ENCODE measurements around the gene MIF4GD.

Gene MIF4GD

DNA sequence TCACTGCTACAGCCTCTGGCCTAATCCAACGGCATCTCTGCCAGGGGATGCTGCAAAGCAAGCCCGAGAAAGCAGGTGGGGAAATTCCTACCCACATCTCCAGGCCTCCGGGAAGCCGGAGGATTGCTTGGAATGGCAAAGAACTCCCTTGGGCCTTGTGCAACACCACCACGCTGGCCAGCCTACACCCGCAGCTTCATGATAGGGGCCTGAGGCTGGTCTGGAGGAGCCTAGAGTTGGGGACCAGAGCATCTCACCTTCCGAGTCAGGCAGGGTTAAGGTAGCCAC is 29.9 kb downstream of the MIF4GD start:
- peaks cover 95% of the 10 kb centered on the region for H3K36me3 ChIP-seq (ENCODE audit: control insufficient read depth, insufficient read depth, low read length)
- peaks cover 3% of the 10 kb centered on the region; the same call in 1 of the 2 replicates for H3K4me1 ChIP-seq (ENCODE audit: control insufficient read depth, insufficient read depth, low read length)
- no peaks in the 10 kb centered on the region for H3K9me3 ChIP-seq (ENCODE audit: control insufficient read depth, insufficient read depth, low read depth, low read length)
- H3K4me3 ChIP-seq (ENCODE audit: low read depth, low read length) = no peak overlapping the region
- H3K27me3 ChIP-seq (ENCODE audit: control insufficient read depth, insufficient read depth, low read length) = no peaks in the 10 kb centered on the region
- H3K27ac ChIP-seq (ENCODE audit: low read depth, low read length) = no peak overlapping the region
- no peak overlapping the region for H3K9ac ChIP-seq (ENCODE audit: low read length)

DNA sequence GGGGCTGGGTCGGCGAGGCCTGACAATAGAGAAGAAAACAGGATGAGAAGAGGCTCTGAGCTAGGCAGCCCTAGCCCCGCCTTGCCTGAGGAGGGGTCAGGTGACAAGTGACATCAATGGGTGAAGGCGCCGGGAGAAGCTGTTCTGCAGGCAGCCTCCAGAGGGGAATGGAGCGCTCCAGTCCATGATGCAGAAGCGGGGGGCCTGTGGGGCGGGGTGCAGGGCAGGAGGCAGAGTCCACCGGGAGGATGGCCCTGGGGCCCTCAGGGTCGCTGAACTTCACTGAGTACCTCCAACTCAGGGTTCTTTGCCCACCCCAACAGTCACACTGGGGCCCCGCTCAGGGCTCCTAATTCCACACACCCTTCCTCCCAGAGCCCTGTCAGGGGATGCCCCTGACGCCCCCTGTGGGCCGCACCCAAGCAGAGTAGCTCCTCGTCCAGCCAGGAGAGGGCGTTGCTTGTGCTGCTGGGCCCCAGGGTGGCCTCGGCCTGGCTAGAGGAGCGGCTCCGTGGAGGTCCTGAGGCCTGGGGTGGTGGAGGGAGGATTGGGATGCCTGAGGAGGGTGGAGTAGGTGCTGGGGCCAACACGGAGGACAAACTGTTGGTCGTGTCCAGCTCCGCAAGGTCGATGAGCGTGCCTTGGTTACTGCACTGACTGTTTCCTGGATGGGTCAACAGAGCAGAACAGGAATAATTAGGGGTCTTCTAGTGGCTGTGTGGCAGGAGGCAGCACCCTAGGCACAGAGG is 30.5 kb downstream of the MIF4GD start:
- H3K36me3 ChIP-seq (ENCODE audit: control insufficient read depth, insufficient read depth, low read length) = peaks cover 95% of the 10 kb centered on the region

DNA sequence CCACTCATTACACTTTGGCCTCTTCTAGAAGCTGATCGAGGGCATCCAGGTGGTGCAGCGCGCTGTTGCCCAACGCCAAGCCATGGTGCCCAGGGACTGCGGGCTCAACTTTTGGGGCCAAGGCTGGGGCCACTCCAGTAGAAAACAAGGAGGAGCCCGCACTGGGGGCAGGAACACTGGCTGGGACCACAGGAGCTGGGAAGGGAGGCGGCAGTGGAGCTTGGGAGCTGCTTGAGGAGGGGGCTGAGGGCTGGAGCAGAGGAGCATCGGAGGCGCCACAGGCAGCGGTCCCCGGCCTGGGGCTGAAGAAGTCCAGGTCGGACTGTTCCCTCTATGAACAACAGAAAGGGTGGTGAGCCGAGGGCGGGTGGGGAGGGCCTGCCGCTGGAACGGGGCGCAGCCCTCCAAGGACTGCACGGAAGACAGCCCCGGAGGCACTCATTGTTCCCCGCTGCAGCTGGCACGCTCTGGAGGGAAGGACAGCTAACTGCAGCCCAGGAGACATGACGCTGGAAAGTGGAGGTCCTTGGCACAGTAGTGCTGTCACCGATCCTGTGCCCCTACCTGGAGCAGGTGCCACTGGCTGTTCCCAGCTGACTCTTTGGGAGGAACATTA is 31.1 kb downstream of the MIF4GD start:
- Histone ChIP-seq H3K9me3 (ENCODE audit: control insufficient read depth, insufficient read depth, low read depth, low read length) (no peaks in the 10 kb centered on the region), H3K27ac (ENCODE audit: low read depth, low read length) (no peak overlapping the region), H3K4me3 (ENCODE audit: low read depth, low read length) (no peak overlapping the region), H3K27me3 (ENCODE audit: control insufficient read depth, insufficient read depth, low read length) (no peaks in the 10 kb centered on the region), H3K36me3 (ENCODE audit: control insufficient read depth, insufficient read depth, low read length) (peaks cover 95% of the 10 kb centered on the region), H3K4me1 (ENCODE audit: control insufficient read depth, insufficient read depth, low read length) (peaks cover 3% of the 10 kb centered on the region; the same call in 1 of the 2 replicates), H3K9ac (ENCODE audit: low read length) (no peak overlapping the region)

More for the DNA sequence above, 30.5 kb downstream of the MIF4GD start:
- peaks cover 3% of the 10 kb centered on the region; the same call in 1 of the 2 replicates for H3K4me1 ChIP-seq (ENCODE audit: control insufficient read depth, insufficient read depth, low read length)
- H3K9me3 ChIP-seq (ENCODE audit: control insufficient read depth, insufficient read depth, low read depth, low read length) = no peaks in the 10 kb centered on the region
- no peak overlapping the region for H3K9ac ChIP-seq (ENCODE audit: low read length)
- H3K27ac ChIP-seq (ENCODE audit: low read depth, low read length) = no peak overlapping the region
- H3K27me3 ChIP-seq (ENCODE audit: control insufficient read depth, insufficient read depth, low read length) = no peaks in the 10 kb centered on the region
- no peak overlapping the region for H3K4me3 ChIP-seq (ENCODE audit: low read depth, low read length)

DNA sequence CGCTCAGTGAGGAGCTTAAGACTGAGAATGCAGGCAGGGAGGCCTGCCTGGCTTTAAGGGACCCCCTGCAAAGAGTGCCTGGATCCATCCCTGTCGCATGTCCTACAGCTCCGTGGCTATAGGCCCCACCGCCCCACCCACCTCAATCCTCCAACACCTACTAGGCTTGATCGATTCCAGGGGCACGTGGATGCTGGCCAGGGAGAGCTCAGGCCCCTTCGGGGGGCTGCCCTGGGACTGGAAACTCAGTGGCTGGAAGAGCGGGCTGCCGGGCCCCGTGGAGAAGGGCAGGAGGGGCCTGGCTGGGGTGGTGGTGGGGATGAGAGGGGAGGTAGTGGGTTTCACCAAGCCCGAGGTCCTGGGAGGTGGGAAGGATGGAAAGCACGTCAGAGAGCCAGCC is 31.8 kb downstream of the MIF4GD start:
- Histone ChIP-seq H3K9ac (ENCODE audit: low read length) (no peak overlapping the region), H3K27ac (ENCODE audit: low read depth, low read length) (no peak overlapping the region), H3K9me3 (ENCODE audit: control insufficient read depth, insufficient read depth, low read depth, low read length) (no peaks in the 10 kb centered on the region), H3K27me3 (ENCODE audit: control insufficient read depth, insufficient read depth, low read length) (no peaks in the 10 kb centered on the region), H3K36me3 (ENCODE audit: control insufficient read depth, insufficient read depth, low read length) (peaks cover 95% of the 10 kb centered on the region), H3K4me3 (ENCODE audit: low read depth, low read length) (no peak overlapping the region), H3K4me1 (ENCODE audit: control insufficient read depth, insufficient read depth, low read length) (peaks cover 3% of the 10 kb centered on the region; the same call in 1 of the 2 replicates)

DNA sequence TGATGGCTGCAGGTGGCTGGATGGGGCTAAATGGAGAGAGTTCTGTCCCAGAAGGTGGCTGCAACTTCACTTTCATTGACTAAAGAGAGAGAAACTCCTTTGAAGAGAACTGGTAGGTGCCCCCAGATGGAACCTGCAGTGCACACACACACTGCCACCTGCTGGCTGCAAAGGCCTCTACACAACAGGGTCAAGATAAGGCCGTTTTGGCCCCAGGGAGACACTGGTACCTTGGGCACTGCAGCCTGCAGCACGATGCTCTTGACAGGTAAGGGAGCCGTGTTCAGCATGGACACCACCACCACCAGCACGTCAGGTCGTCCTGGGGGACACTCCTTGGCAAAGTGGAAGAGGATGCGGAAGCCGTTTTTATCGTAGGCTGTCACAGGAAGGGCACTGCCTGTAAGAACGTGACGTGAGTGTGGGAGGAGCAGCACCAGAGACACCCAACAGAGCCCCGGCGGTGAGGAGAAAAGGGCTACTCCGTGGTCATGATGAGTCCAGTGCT is 32.3 kb downstream of the MIF4GD start:
- peaks cover 92% of the 10 kb centered on the region for H3K36me3 ChIP-seq (ENCODE audit: control insufficient read depth, insufficient read depth, low read length)
- H3K4me1 ChIP-seq (ENCODE audit: control insufficient read depth, insufficient read depth, low read length) = peaks cover 3% of the 10 kb centered on the region; the same call in 1 of the 2 replicates
- H3K27ac ChIP-seq (ENCODE audit: low read depth, low read length) = no peak overlapping the region
- no peak overlapping the region for H3K4me3 ChIP-seq (ENCODE audit: low read depth, low read length)
- H3K9ac ChIP-seq (ENCODE audit: low read length) = no peak overlapping the region
- H3K9me3 ChIP-seq (ENCODE audit: control insufficient read depth, insufficient read depth, low read depth, low read length) = no peaks in the 10 kb centered on the region
- H3K27me3 ChIP-seq (ENCODE audit: control insufficient read depth, insufficient read depth, low read length) = no peaks in the 10 kb centered on the region

DNA sequence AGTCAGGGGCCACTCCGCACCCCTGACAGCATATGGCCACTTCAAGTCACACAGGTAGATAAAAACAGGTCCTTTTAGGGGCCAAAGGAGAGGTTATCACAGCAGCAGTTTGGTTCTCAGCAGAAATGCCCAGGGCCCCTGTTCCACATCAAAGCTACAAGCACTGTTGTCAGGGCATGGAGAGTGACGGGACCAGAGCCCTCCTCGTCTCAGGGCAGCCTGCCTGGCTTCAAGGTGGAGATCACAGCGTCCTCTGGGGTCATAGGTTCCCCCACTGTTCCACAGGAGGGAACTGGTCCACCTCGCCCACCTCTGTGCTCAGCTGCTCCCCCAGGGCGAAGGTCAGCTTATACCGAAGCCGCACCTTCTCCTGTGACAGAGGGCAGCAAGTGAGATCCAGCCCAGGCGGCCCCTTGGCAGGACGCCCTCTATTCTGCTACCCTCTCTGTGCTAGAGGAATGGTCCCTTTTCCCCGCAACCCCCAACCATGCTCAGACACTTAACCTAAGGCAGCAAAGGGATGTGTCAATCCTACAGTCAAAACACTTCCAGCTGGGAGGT is 32.9 kb downstream of the MIF4GD start:
- peaks cover 88% of the 10 kb centered on the region for H3K36me3 ChIP-seq (ENCODE audit: control insufficient read depth, insufficient read depth, low read length)
- peaks cover 3% of the 10 kb centered on the region; the same call in 1 of the 2 replicates for H3K4me1 ChIP-seq (ENCODE audit: control insufficient read depth, insufficient read depth, low read length)
- no peak overlapping the region for H3K4me3 ChIP-seq (ENCODE audit: low read depth, low read length)
- H3K9me3 ChIP-seq (ENCODE audit: control insufficient read depth, insufficient read depth, low read depth, low read length) = no peaks in the 10 kb centered on the region
- H3K27me3 ChIP-seq (ENCODE audit: control insufficient read depth, insufficient read depth, low read length) = no peaks in the 10 kb centered on the region
- no peak overlapping the region for H3K27ac ChIP-seq (ENCODE audit: low read depth, low read length)
- H3K9ac ChIP-seq (ENCODE audit: low read length) = no peak overlapping the region

DNA sequence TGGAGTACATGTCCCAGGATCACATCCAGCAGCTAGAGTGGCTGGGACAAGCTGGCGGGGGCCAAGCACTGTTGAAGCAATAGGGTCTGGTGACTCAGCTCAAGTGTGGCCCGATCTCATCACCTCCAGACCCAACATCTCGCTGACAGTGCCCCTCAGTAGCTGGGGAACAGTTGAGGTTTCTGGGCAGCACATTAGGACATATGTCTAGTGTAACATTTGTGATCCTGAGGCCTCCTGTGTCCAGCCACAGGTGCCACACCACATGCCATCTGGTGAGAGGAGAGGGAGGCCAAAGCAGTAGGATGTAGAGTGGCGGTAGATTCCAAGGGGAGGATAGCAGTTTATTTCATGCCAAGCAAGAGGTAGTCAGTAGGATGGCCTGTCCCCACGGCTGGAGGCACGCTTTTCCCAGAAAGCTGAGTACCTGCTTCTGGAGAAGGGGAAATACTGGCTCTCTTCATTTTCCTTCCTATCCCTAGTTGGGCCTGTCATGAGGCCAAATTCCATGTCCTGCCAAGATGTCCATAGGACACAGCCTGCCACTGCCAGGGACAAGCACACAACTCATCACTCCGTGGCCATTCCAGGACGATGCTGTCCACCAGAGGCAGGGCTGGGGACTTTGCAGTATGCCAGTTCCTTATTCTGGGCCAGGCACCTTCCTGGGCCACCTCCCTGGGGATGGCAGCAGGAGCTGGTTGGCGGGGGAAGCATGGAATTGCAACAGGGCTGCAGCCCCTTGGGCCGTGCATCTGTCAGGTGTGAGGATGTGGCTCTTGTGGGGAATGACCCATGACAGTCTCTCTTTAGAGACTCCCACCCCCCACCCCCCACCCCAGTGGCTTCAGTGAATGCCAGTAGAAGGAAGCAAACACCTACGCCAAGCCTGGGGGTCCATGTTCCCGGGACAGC is 33.7 kb downstream of the MIF4GD start:
- Histone ChIP-seq H3K9ac (ENCODE audit: low read length) (no peak overlapping the region), H3K4me3 (ENCODE audit: low read depth, low read length) (no peak overlapping the region), H3K4me1 (ENCODE audit: control insufficient read depth, insufficient read depth, low read length) (peaks cover 3% of the 10 kb centered on the region; the same call in 1 of the 2 replicates), H3K36me3 (ENCODE audit: control insufficient read depth, insufficient read depth, low read length) (peaks cover 88% of the 10 kb centered on the region), H3K27ac (ENCODE audit: low read depth, low read length) (no peak overlapping the region), H3K27me3 (ENCODE audit: control insufficient read depth, insufficient read depth, low read length) (no peaks in the 10 kb centered on the region), H3K9me3 (ENCODE audit: control insufficient read depth, insufficient read depth, low read depth, low read length) (no peaks in the 10 kb centered on the region)

DNA sequence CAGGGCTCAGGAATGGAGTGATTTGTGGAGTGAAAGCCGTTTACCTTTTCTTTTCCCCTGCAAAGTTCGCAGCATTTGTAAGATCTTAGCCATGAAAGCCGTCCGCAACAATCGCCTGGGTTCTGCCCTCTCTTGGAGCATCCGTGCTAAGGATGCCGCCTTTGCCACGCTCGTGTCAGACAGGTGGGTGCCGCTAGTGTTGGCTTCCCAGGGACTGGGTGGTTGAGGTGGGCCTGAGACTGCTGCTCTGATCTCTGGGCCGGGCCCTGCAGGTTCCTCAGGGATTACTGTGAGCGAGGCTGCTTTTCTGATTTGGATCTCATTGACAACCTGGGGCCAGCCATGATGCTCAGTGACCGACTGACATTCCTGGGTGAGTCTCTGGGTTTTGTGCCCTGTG is 38.2 kb downstream of the MIF4GD start:
- Histone ChIP-seq H3K27ac (ENCODE audit: low read depth, low read length) (no peak overlapping the region), H3K9me3 (ENCODE audit: control insufficient read depth, insufficient read depth, low read depth, low read length) (no peaks in the 10 kb centered on the region), H3K9ac (ENCODE audit: low read length) (no peak overlapping the region), H3K36me3 (ENCODE audit: control insufficient read depth, insufficient read depth, low read length) (peaks cover 88% of the 10 kb centered on the region), H3K4me1 (ENCODE audit: control insufficient read depth, insufficient read depth, low read length) (no peaks in the 10 kb centered on the region), H3K4me3 (ENCODE audit: low read depth, low read length) (no peak overlapping the region), H3K27me3 (ENCODE audit: control insufficient read depth, insufficient read depth, low read length) (no peaks in the 10 kb centered on the region)

DNA sequence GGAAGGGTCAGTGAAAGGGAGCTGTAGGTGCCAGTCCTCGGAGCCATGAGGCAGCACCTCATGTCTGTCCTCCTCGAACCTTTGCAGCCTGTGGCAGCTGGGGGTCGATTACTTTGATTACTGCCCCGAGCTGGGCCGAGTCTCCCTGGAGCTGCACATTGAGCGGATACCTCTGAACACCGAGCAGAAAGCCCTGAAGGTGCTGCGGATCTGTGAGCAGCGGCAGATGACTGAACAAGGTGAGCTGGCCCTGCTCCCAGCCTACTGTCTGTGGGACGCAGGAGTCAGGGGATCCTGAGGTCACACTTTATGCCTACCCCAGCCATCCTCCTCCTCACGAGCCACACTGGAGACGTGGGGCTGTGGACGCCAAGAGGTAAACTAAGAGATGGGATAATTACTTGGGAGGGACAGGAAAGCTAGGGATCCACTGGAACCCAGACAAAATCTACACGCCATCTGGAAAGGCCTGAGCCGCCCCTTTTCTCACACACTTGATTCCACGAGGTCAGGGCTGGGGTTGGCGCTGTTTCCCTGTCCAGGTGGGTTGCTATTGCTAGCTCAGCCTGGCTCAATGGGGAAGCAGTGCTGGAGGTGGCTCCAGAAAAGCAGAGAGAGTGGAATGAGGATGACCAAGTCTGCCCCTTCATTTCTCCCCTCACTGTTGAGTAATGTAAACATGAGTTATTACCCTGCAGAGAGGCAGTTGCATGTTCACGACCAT is 39.1 kb downstream of the MIF4GD start:
- H3K4me1 ChIP-seq (ENCODE audit: control insufficient read depth, insufficient read depth, low read length) = no peaks in the 10 kb centered on the region
- no peaks in the 10 kb centered on the region for H3K27me3 ChIP-seq (ENCODE audit: control insufficient read depth, insufficient read depth, low read length)
- peaks cover 85% of the 10 kb centered on the region for H3K36me3 ChIP-seq (ENCODE audit: control insufficient read depth, insufficient read depth, low read length)
- no peak overlapping the region for H3K27ac ChIP-seq (ENCODE audit: low read depth, low read length)
- H3K9me3 ChIP-seq (ENCODE audit: control insufficient read depth, insufficient read depth, low read depth, low read length) = no peaks in the 10 kb centered on the region
- no peak overlapping the region for H3K4me3 ChIP-seq (ENCODE audit: low read depth, low read length)
- no peak overlapping the region for H3K9ac ChIP-seq (ENCODE audit: low read length)

DNA sequence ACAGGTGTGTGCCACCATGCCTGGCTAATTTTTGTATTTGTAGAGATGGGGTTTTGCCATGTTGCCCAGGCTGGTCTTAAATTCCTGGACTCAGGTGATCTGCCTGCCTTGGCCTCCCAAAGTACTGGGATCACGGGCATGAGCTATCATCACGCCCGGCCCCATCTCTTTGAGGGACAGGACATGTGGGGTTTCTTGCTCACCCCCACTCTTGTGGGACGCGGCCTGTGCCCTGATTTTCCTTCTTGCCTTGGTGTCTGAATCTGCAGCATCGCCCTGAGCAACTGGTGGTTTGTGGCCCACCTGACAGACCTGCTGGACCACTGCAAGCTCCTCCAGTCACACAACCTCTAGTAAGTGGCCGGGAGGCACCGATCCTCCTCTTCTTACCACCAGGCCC is 40.0 kb downstream of the MIF4GD start:
- H3K27ac ChIP-seq (ENCODE audit: low read depth, low read length) = no peak overlapping the region
- no peak overlapping the region for H3K4me3 ChIP-seq (ENCODE audit: low read depth, low read length)
- peaks cover 85% of the 10 kb centered on the region for H3K36me3 ChIP-seq (ENCODE audit: control insufficient read depth, insufficient read depth, low read length)
- H3K27me3 ChIP-seq (ENCODE audit: control insufficient read depth, insufficient read depth, low read length) = no peaks in the 10 kb centered on the region
- no peak overlapping the region for H3K9ac ChIP-seq (ENCODE audit: low read length)
- H3K9me3 ChIP-seq (ENCODE audit: control insufficient read depth, insufficient read depth, low read depth, low read length) = no peaks in the 10 kb centered on the region
- no peaks in the 10 kb centered on the region for H3K4me1 ChIP-seq (ENCODE audit: control insufficient read depth, insufficient read depth, low read length)

Measured in HUES6 (cell line).